ENCODE measurements around the gene TFIP11.
A peak's percentile ranks its signal among the peaks of the same experiment; 100 is the strongest.

TFIP11 gene

DNA sequence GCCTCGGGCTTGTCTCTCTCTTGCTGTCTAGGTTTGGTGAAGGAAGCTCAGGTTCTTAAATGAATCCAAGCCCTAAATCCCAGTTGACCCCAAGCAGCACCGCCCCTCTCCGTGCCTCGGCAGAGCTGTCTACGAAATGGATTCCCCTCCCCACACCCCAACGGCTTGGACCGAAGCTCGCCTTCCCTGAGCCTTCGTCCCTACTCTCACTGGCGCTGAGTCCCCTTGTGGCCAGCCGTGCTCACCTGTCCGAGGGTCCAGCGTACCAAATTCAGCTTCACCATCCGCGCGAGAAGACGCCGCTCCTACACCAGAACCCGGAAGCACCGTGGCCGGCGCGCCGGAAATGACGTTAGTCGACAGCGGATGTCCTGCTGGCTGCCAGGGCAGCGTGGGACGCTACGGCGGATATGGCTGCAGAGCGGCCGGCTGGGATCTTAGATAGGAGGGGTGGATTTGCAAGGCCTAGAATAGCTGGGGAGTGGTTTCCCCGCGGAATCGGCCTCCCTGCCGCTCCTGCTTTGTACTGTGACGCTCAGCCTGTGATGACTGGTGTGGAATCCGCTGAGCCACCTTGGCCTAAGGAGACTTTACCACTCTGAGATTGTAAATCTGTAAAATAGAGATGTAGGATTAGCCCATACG is at the start of gene TFIP11:
Gene TFIP11, minus strand, starts transcription at position 325 of the 645 bp plus-strand sequence. CDS start 2,201 bp downstream, outside the sequence.
- TF ChIP-seq, protein P1, sequence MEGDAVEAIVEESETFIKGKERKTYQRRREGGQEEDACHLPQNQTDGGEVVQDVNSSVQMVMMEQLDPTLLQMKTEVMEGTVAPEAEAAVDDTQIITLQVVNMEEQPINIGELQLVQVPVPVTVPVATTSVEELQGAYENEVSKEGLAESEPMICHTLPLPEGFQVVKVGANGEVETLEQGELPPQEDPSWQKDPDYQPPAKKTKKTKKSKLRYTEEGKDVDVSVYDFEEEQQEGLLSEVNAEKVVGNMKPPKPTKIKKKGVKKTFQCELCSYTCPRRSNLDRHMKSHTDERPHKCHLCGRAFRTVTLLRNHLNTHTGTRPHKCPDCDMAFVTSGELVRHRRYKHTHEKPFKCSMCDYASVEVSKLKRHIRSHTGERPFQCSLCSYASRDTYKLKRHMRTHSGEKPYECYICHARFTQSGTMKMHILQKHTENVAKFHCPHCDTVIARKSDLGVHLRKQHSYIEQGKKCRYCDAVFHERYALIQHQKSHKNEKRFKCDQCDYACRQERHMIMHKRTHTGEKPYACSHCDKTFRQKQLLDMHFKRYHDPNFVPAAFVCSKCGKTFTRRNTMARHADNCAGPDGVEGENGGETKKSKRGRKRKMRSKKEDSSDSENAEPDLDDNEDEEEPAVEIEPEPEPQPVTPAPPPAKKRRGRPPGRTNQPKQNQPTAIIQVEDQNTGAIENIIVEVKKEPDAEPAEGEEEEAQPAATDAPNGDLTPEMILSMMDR (conservative IDR thresholded peaks at IDR 0.05; ENCODE audit: low read depth, low read length), result no peak
- DNase-seq (ENCODE audit: low read depth), result peak; percentile 91
- peak within 1 kb of the TSS; percentile 100 for H3K4me3 ChIP-seq (ENCODE audit: low read depth, low read length)

DNA sequence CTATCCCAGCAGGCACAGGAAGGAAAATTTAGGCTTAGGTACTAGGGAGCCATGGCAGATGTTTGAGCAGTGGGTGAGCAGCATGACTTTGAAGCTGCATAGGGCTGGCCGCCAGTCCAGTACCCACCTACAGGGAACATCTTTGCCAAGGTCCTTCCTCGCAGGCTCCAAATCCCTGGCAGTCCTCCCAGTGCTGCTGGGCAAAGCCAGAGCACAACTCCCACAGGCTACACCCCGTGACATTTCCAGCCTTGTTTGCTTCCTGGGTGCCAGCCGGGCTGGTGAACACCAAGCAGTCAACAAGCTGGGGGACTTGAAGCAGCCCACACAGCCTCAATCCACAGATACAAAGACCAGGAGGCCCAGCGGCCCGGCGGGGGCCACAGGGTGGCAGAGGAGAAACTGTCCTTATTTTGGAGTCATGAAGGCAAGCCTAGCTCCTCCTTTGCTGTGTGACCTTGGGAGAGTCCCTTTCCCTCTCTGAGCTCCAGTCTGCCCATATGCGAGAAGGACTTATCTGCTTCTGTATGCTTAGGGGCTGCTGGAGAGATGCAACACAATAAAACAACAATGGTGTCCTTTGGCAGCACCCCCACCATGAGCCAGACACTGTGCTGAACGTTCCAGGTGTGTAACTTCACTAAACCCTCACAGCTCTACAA is 49.6 kb upstream of the TFIP11 start:
- H3K4me3 ChIP-seq (ENCODE audit: low read depth, low read length), result no peak overlapping the region
- TF ChIP-seq, protein P1 (conservative IDR thresholded peaks at IDR 0.05; ENCODE audit: low read depth, low read length), result no peak
- no peak for DNase-seq (ENCODE audit: low read depth)

- TF ChIP-seq, protein P1 (conservative IDR thresholded peaks at IDR 0.05; ENCODE audit: low read depth, low read length), result no peak
- DNase-seq (ENCODE audit: low read depth), result no peak
- H3K4me3 ChIP-seq (ENCODE audit: low read depth, low read length), result no peak overlapping the region
These were observed 47.8 kb upstream of the TFIP11 start for GRCh38 chr22:26559961-26560575.

DNA sequence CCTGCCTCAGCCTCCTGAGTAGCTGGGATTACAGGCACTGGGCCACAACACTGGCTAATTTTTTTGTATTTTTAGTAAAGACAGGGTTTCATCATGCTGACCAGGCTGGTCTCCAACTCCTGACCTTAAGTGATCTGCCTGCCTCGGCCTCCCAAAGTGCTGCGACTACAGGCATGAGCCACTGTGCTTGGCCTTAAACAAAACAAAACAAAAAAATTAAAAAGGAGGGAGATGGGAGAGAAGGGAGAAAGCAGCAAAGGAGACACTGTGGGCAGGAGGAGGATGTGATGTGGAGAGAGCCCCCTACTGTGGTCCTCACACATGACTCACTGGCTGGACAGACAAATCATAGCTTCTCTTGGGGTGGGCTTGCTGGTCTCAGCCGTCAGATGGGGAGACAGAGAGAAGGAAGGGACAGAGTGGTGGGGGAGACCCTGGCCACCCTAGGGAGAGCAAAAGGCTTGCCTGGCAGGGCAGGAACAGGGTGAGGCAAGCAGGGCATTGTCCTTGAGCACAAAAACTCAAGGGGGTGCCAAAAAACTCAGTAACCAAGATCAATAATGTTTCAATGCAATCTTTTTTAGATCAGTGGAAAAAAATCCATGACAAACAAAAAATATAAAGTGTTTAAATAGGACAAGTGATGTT is 46.1 kb upstream of the TFIP11 start:
- no peak overlapping the region for H3K4me3 ChIP-seq (ENCODE audit: low read depth, low read length)
- peak; percentile 58 for DNase-seq (ENCODE audit: low read depth)
- TF ChIP-seq, protein P1 (conservative IDR thresholded peaks at IDR 0.05; ENCODE audit: low read depth, low read length), result peak; percentile 26

DNA sequence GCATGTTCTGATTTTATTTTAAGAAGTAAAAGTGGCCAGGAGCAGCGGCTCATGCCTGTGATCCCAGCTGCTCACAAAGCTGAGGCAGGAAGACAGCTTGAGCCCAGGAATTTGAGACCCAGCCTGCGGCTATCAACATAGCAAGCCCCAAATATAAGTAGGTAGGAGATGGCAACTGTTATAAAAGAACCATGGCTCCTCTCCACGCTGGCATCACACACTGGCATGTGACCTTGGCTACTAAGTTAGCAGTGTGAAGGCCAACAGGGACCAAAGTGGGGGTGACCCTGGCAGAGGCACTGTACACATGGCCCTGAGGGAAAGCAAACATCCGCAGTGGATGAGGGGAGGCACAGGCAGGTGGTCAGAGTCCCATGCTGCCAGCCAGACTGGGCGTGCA is 44.6 kb upstream of the TFIP11 start:
- TF ChIP-seq, protein P1 (conservative IDR thresholded peaks at IDR 0.05; ENCODE audit: low read depth, low read length), result no peak
- DNase-seq (ENCODE audit: low read depth), result no peak
- H3K4me3 ChIP-seq (ENCODE audit: low read depth, low read length), result no peak overlapping the region

- TF ChIP-seq, protein P1 (conservative IDR thresholded peaks at IDR 0.05; ENCODE audit: low read depth, low read length), result no peak
- DNase-seq (ENCODE audit: low read depth), result no peak
- no peak overlapping the region for H3K4me3 ChIP-seq (ENCODE audit: low read depth, low read length)
These were observed 43.2 kb upstream of the TFIP11 start for GRCh38 chr22:26555478-26555877.

Data from choroid plexus epithelial cell (primary cell).